GM19240 (cell line): ENCODE data around the gene PTPN6.

Source experiments
- DNase-seq: peaks from one replicate; pipeline ENCODE4 v3.0.0; 2011; ENCODE audit warnings: low spot score; ENCODE audit not compliant: insufficient read length

The PTPN6 gene

GRCh38 chr12:6941782-6942181 is 9.4 kb upstream of the PTPN6 start:
- DNase-seq: no peak

- DNase-seq: no peak
These were observed 8.9 kb upstream of the PTPN6 start for GRCh38 chr12:6942331-6942665.

GRCh38 chr12:6943389-6943721 is 7.8 kb upstream of the PTPN6 start:
- peak; percentile 88 for DNase-seq

- DNase-seq: peak; percentile 42
These were observed 7.3 kb upstream of the PTPN6 start, which contains the start of the genes C12orf57 and RNU7-1 for GRCh38 chr12:6943722-6944380. TSS of gene C12orf57 (plus strand) at chr12:6944022. CDS start at chr12:6944122, 100 bp downstream. TSS of gene RNU7-1 (plus strand) at chr12:6943816.

DNA sequence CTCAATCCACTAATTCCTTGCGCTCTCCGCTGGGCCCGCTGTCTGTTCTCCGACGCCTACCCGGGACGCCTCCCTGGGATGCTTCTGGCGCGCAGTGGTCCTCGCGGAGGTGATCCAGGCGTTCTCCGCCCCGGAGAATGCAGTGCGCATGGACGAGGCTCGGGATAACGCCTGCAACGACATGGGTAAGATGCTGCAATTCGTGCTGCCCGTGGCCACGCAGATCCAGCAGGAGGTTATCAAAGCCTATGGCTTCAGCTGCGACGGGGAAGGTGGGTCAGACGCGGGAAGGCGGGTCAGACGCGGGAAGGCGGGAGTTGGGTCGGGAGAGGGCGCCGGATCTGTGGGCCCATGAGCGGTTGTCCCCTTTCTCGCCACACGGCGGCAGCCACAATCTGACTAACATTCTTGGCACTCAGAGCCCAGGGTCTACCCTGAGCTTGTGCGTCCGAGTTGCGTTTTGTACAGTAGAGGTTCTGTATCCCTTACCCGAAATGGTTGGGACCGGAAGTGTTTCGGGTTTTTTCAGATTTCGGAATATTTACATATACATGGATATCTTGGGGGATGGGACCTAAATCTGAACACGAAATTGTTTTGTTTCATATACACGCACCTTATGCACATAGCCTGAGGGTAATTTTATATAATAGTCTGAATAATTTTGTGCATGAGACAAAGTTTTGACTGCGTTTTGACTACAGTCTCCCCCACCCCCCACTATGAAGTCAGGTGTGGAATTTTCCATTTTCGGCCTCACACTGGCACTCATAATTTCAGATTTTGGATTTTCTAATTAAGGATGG is 6.6 kb upstream of the PTPN6 start:
- DNase-seq: peak; percentile 46

GRCh38 chr12:6945613-6946012 is 5.5 kb upstream of the PTPN6 start:
- DNase-seq: no peak

DNA sequence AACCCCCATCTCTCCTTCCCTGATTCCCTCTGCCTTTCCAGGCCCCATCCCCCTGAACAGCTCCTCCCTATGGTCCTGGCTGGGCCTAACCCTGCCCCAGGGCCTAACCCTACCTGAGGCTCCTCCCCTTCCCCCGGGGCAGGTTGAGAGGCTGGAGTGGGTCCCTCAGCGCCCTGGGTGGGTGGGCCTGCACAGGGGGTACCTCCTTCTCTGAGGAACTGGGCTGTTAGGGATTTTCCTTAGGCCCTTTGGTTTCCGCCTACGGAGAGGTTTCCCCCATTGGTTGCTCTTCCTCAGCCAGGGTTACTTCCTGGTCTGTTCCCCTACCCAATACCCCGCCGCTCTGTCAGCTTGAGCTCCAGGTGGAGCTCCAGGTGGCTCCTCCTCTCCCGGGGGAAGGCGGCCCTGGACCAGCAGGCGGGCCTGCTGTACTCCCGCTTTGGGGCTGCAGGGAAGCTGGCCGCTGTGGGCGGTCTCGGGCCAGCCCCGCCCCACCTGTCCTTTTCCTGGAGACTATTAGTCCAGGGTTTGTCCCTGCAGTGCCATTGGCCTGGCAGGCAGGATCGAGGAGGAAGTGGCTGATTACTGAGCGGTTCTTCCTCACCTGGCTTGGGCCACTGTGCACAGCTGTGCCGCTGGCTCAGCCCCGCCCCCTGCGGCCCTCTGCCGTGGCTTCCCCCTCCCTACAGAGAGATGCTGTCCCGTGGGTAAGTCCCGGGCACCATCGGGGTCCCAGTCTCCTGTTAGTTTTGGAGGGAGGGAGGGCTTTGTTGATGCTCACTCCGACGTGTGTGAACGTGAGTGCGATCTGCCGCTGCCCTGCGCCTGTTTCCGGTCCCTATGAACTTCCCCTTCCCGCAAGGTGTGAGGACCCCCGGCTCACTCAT is 4.9 kb upstream of the PTPN6 start:
- DNase-seq: no peak

GRCh38 chr12:6946920-6947374 is 4.2 kb upstream of the PTPN6 start:
- no peak for DNase-seq

DNA sequence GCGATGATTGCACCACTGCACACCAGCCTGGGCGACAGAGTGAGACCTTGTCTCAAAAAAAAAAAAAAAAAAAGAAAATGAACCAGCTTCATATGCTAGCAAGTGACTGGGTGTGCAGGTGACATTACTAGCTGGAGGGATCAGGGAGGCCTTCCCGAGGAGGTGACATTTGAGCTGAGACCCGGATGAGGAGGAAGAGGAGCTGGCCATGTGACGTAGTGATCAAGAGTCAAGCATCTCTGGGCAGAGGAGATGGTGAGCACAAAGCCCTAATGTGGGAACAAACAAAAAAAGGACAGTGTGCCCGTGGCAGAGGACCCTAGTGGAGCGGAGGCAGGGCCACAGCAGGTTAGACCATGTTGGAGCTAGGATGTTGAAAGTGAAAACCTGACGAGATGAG is 3.5 kb upstream of the PTPN6 start:
- DNase-seq: no peak

DNA sequence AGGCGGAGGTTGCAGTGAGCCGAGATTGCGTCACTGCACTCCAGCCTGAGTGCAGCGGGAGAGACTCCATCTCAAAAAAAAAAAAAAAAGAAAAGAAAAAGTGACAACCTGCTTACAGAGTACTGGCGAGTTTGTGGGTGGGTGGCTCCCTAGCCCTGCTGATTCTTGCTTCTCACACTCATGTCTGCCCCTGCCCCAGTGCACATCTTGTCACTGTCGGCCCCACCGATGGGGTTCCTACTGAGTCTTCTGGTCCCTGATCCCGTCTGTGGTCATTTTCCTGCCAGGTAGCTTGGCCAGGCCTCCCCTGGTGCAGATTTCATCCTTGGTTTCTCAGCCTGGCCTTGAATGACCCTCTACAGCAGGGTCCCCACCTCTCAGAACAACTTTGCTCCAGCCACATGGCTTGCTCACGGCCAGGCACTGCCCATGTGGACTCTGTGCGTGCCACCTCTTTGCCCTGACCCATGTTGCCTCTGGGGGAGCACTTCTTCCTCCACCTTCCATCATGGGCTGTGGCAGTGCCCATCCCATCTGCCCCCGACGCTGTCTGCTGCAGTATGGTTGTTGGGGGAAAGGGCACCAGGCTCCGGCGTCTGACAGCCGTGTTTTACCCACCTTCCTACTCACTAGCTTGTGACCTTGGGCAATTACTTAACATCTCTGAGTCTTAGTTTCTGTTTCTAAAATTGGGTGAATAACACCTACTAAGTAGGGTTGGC is 2.1 kb upstream of the PTPN6 start:
- DNase-seq: no peak

DNA sequence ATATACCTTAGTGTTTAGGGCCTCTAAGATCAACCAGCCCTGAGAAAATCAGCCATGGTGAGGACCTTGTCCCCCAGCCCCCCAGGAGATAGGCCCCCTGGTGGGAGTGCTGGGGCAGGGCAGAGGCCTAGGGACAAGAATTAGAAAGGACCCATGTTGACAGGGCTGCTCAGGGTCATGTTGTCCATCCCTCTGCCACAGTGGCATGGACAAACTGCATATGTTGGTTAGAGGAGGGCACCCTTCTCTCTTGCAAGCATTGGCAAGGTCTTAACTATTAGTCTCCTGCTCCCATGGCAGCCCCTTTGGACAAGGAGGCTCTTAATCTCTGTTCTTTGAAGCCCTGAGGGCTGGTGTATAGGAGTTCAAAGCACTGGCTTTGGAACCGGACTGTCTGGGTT is 755 bp upstream of the PTPN6 start:
- no peak for DNase-seq

GRCh38 chr12:6951551-6952120 is 480 bp downstream of the PTPN6 start:
- no peak for DNase-seq

- no peak for DNase-seq
These were observed 1.1 kb downstream of the PTPN6 start for GRCh38 chr12:6952121-6952862.

DNA sequence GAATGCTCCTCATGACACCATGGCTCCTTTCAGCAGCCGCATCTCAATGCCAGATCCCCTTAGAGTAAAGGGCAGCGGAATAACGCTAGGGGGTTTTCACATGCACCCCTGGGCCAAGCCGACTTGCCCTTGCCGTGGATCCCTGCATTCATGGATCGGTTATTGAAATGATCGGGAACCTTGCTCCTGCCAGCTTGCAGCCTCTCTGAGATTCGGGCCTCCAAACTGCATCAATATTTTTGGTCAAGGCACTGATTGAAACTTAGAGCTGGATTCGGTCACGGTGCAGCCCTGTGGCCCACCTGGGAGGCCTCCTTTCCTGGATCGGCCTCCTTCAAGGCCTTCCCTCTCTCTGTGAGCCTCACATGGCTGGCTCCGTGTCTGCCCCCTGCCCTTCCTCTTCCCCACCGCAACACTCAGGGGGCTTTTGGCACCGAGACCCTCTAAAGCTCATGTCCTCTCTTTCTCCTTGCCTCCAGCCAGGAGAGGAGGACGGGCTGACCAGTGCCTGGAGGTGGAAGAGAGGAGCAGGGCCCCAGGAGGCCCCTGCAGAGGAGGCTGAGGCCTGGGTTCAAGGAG is 1.8 kb downstream of the PTPN6 start:
- no peak for DNase-seq

- peak; percentile 45 for DNase-seq
These were observed 2.5 kb downstream of the PTPN6 start for GRCh38 chr12:6953442-6954315.

DNA sequence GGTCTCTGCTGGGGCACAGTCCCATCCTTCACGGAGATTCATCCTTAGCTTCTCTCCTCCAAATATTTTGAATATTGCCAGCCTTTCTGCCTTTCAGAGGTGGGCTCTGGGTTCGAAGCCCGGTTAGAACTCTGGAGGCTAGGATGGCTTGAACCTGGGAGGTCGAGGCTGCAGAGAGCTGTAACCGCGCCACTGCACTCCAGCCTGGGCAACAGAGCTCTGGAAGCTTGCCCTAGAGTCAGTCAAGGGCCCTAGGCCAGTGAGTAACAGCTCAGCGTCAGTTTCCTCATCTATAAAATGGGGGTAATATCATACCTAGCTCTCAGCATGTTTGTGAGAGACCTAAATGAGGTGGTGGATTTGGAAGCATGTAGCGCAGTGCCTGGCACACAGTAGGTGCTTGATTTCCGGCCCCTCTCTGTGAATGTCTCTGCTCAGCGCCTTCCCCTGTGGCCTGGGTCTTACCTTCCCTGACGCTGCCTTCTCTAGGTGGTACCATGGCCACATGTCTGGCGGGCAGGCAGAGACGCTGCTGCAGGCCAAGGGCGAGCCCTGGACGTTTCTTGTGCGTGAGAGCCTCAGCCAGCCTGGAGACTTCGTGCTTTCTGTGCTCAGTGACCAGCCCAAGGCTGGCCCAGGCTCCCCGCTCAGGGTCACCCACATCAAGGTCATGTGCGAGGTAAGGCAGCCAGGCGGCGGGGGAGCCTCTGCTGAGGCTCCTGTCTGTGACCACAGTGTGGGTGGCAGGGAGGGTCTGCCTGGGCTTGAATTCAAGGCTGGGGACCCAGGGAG is 3.4 kb downstream of the PTPN6 start:
- DNase-seq: no peak

- DNase-seq: no peak
These were observed 4.2 kb downstream of the PTPN6 start for GRCh38 chr12:6955108-6956020.
